Endothelial cell of umbilical vein (primary cell): ENCODE results near the gene MCM9. TPM values are rescaled to one million over a fixed set of nuclear protein-coding genes. Genes with fewer than 3 reads are reported as not detected.
A peak's percentile ranks its signal among the peaks of the same experiment; 100 is the strongest.

ENCODE experiments used
- BruUV-seq: library from RNA; stranded (reverse); fragments of 400-500 nt; replicated peaks from 2 replicates; lab custom pipeline; 2021; lab: Mats Ljungman, UMichigan
- CTCF ChIA-PET: fragments of 300-600, 350-600 bp; sonication (Branson Sonifier 250); formaldehyde crosslinking; loops from one replicate; lab custom pipeline; 2021; ENCODE audit warnings: antibody characterized with exemption, inconsistent platforms; lab: Charles Lee
- POLR2A ChIA-PET: fragments of 300-600, 350-600 bp; sonication (Branson Sonifier 250); formaldehyde crosslinking; loops from one replicate; lab custom pipeline; 2021; ENCODE audit warnings: antibody characterized with exemption, inconsistent platforms; lab: Charles Lee
- DNase-seq: peaks from one replicate; pipeline ENCODE4 v3.0.0-alpha.2; 2011; ENCODE audit warnings: low read depth, low spot score
- FAIRE-seq: peaks from 2 replicates; lab custom pipeline; 2011; peaks lifted over from hg19 to GRCh38; lab: Jason Lieb, UNC
- H2AFZ ChIP-seq: 2 replicates; pipeline ENCODE4 v1.6.0; 2012; ENCODE audit warnings: low read depth, low read length, control low read depth, inconsistent platforms
- H3K27ac ChIP-seq: 2 replicates; pipeline ENCODE4 v1.5.1; 2011; ENCODE audit warnings: low read depth, mild to moderate bottlenecking, control low read depth, low read length, moderate library complexity; ENCODE audit not compliant: insufficient read depth
- H3K27me3 ChIP-seq, 2 experiments: 2 replicates each; pipeline versions ENCODE4 v1.6.0 to v1.6.1; 2011; ENCODE audit warnings: low read length in 2 of 2, mixed read lengths in 1 of 2; ENCODE audit not compliant: control insufficient read depth in 2 of 2, insufficient read depth in 2 of 2
- H3K36me3 ChIP-seq, 2 experiments: 2 replicates in 1 of 2; 3 replicates in 1 of 2; pipeline ENCODE4 v1.5.1; 2011; ENCODE audit warnings: low read length in 2 of 2, mild to moderate bottlenecking in 1 of 2, moderate library complexity in 1 of 2; ENCODE audit not compliant: control insufficient read depth in 2 of 2, insufficient read depth in 2 of 2; ENCODE audit errors: extremely low read depth in 1 of 2
- H3K4me1 ChIP-seq: 3 replicates; pipeline ENCODE4 v1.5.1; 2011; ENCODE audit warnings: mild to moderate bottlenecking, low read length; ENCODE audit not compliant: control insufficient read depth, insufficient read depth; ENCODE audit errors: extremely low read depth
- H3K4me2 ChIP-seq: 2 replicates; pipeline ENCODE4 v1.6.1; 2011; ENCODE audit warnings: low read length, control low read depth, mixed read lengths; ENCODE audit not compliant: insufficient read depth
- H3K4me3 ChIP-seq, 3 experiments: fragments of 200-600 bp in 1 of 3; sonication (generic), shearing (Covaris generic) in 1 of 3; replicated peaks in 1 of 3; 2 replicates each; pipeline ENCODE4 v1.5.1; 2011 to 2016; ENCODE audit warnings: control low read depth in 3 of 3, low read length in 3 of 3, mild to moderate bottlenecking in 2 of 3, inconsistent platforms in 1 of 3, low read depth in 1 of 3, moderate library complexity in 1 of 3; ENCODE audit not compliant: insufficient read depth in 1 of 3
- H3K79me2 ChIP-seq: 2 replicates; pipeline ENCODE4 v1.6.0; 2012; ENCODE audit warnings: low read length, inconsistent platforms; ENCODE audit not compliant: control insufficient read depth, insufficient read depth
- H3K9ac ChIP-seq: replicated peaks from 2 replicates; pipeline ENCODE3; 2011; ENCODE audit warnings: low read length, control low read depth; ENCODE audit not compliant: insufficient read depth; ENCODE audit errors: extremely low read depth
- H3K9me1 ChIP-seq: replicated peaks from 3 replicates; pipeline ENCODE4 v1.6.0; 2011; ENCODE audit warnings: mild to moderate bottlenecking, low read length; ENCODE audit not compliant: control insufficient read depth, insufficient read depth; ENCODE audit errors: extremely low read depth
- H3K9me3 ChIP-seq: replicated peaks from 2 replicates; pipeline ENCODE4 v1.5.1; 2012; ENCODE audit warnings: low read length, inconsistent platforms; ENCODE audit not compliant: control insufficient read depth, insufficient read depth
- H4K20me1 ChIP-seq: replicated peaks from 2 replicates; pipeline ENCODE3; 2011; ENCODE audit warnings: mild to moderate bottlenecking, low read length; ENCODE audit not compliant: control insufficient read depth, insufficient read depth; ENCODE audit errors: extremely low read depth
- EZH2 ChIP-seq: IDR thresholded peaks from 2 replicates; pipeline ENCODE4 v1.6.1; 2012; ENCODE audit warnings: borderline replicate concordance, low read depth, mild to moderate bottlenecking, moderate library complexity, low read length, inconsistent platforms; ENCODE audit not compliant: severe bottlenecking
- FOS ChIP-seq: IDR thresholded peaks from 2 replicates; pipeline ENCODE4 v1.6.1; 2011; ENCODE audit warnings: mild to moderate bottlenecking, low read length, moderate library complexity, borderline replicate concordance; ENCODE audit not compliant: insufficient read depth
- GATA2 ChIP-seq: IDR thresholded peaks from 2 replicates; pipeline ENCODE4 v1.7.0; 2011; ENCODE audit warnings: low read depth, mild to moderate bottlenecking, moderate library complexity, mixed read lengths, low read length; ENCODE audit not compliant: insufficient read length, insufficient read depth
- JUN ChIP-seq: IDR thresholded peaks from 2 replicates; pipeline ENCODE4 v1.6.1; 2011; ENCODE audit warnings: borderline replicate concordance, low read depth; ENCODE audit not compliant: insufficient read length, insufficient read depth
- MYC ChIP-seq: IDR thresholded peaks from one replicate; pipeline ENCODE4 v1.6.1; 2011; ENCODE audit warnings: mild to moderate bottlenecking, low read depth, low read length
- POLR2A ChIP-seq: IDR thresholded peaks from 2 replicates; pipeline ENCODE4 v1.6.1; 2012; ENCODE audit warnings: low read depth, mild to moderate bottlenecking, control low read depth, low read length
- POLR2AphosphoS5 ChIP-seq: IDR thresholded peaks from 2 replicates; pipeline ENCODE4 v1.6.1; 2012; ENCODE audit warnings: low read depth, mild to moderate bottlenecking, control low read depth, low read length, moderate library complexity; ENCODE audit not compliant: insufficient read depth
- dilution Hi-C: fragments of 300-500 bp; cut with MboI; formaldehyde crosslinking; loops from one replicate; pipeline ENCODE4 v1.15.0; 2019; ENCODE audit warnings: low sequenced_read_pairs; ENCODE audit not compliant: extremely low pct_ligation_motif_present
- intact Hi-C: fragments of 100-400 bp; cut with micrococcal nuclease; formaldehyde crosslinking; loops from one replicate; pipeline ENCODE4 v1.10.0; 2022
- polyA plus RNA-seq, 4 experiments: library from polyadenylated mRNA; depleted of rRNA in 3 of 4; stranded (reverse) in 3 of 4; unstranded in 1 of 4; fragments of >200 nt; gene quantifications; 2 replicates each; pipeline versions ENCODE4 v1.2.1 to v1.2.3, GENCODE V29; 2011 to 2012; ENCODE audit warnings: missing spikeins in 1 of 4
- total RNA-seq: library from RNA; stranded (reverse); gene quantifications from 2 replicates; pipeline ENCODE4 v1.2.3, GENCODE V29; 2021
- TF ChIP-seq, protein P1 (sequence below), 2 donors: IDR thresholded peaks; 1 replicate in 1 of 2; 2 replicates in 1 of 2; pipeline ENCODE4 v1.5.1; 2011; ENCODE audit warnings: low read length in 2 of 2, mild to moderate bottlenecking in 2 of 2, moderate library complexity in 2 of 2, control low read depth in 1 of 2, inconsistent platforms in 1 of 2, low read depth in 1 of 2; ENCODE audit not compliant: insufficient read depth in 1 of 2; ENCODE audit errors: extremely low read depth in 1 of 2
- TF ChIP-seq, protein P2 (sequence below): IDR thresholded peaks from 2 replicates; pipeline ENCODE4 v1.6.1; 2011; ENCODE audit not compliant: insufficient read depth, insufficient read length

MCM9 gene
- total and polyA plus RNA-seq, 2 donors (not counting 3 experiments of a cell fraction or from before 2014, with no cell fraction given), result 2.0 to 14.1 TPM

DNA sequence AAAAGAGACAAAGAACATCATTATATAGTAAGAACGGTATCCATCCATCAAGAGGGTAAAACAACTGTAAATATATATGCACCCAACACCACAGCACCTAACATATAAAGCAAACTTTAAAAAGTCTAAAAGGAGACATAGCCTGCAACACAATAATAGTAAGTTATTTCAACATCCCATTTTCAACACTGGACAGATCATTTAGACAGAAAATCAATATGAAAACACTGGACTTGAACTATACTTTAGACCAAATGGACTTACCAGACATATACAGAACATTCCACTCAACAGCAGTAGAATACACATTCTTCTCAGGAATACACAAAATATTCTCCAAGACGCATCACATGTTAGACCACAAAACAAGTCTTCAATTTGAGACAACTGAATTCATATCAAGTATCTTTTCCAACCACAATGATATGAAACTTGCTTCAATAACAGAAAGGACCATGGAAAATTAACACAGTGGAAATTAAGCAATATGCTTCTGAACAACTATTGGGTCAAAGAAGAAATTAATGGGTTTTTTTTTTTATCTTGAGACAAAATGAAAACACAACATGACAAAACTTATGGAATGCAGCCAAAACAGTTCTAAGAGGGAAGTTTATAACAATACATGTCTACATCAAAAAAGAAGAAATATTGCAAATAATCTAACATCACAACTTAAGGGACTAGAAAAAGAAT, 64.9 kb downstream of the MCM9 start:
- H3K9me1 ChIP-seq, result no peaks in the 10 kb centered on the region
- no peak overlapping the region for H3K9ac ChIP-seq
- no TSS peak for BruUV-seq
- no peak for TF ChIP-seq FOS
- TF ChIP-seq POLR2A, result no peak
- TF ChIP-seq JUN, result no peak
- no peak for TF ChIP-seq EZH2
- TF ChIP-seq, protein P1, sequence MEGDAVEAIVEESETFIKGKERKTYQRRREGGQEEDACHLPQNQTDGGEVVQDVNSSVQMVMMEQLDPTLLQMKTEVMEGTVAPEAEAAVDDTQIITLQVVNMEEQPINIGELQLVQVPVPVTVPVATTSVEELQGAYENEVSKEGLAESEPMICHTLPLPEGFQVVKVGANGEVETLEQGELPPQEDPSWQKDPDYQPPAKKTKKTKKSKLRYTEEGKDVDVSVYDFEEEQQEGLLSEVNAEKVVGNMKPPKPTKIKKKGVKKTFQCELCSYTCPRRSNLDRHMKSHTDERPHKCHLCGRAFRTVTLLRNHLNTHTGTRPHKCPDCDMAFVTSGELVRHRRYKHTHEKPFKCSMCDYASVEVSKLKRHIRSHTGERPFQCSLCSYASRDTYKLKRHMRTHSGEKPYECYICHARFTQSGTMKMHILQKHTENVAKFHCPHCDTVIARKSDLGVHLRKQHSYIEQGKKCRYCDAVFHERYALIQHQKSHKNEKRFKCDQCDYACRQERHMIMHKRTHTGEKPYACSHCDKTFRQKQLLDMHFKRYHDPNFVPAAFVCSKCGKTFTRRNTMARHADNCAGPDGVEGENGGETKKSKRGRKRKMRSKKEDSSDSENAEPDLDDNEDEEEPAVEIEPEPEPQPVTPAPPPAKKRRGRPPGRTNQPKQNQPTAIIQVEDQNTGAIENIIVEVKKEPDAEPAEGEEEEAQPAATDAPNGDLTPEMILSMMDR (IDR thresholded peaks at IDR 0.05; ENCODE audit: extremely low read depth in 1 of 2, insufficient read depth in 1 of 2, low read depth in 1 of 2, low read length in 2 of 2), result no peak
- no peak for TF ChIP-seq POLR2AphosphoS5
- no peak for TF ChIP-seq GATA2
- TF ChIP-seq, protein P2, sequence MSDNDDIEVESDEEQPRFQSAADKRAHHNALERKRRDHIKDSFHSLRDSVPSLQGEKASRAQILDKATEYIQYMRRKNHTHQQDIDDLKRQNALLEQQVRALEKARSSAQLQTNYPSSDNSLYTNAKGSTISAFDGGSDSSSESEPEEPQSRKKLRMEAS, result no peak
- TF ChIP-seq MYC, result no peak
- H3K4me2 ChIP-seq, result peak overlapping the region; percentile 42
- DNase-seq (peak; percentile 85), FAIRE-seq (peak; percentile 78)
- peaks cover 15% of the 10 kb centered on the region for H3K4me1 ChIP-seq
- no peak overlapping the region for H3K27ac ChIP-seq
- no peaks in the 10 kb centered on the region for H3K27me3 ChIP-seq
- no peak overlapping the region for H3K4me3 ChIP-seq
- H2AFZ ChIP-seq, result no peak overlapping the region
- H3K36me3 ChIP-seq, result no peaks in the 10 kb centered on the region
- ChIA-PET CTCF (no interaction called here), POLR2A (interaction anchor here (0.6 kb wide), 1 partner anchor 482 kb away, joined by 3 read pairs; no protein-coding TSS in a partner anchor)
- H3K9me3 ChIP-seq, result no peaks in the 10 kb centered on the region
- dilution Hi-C loops, result no loop called here
- no peaks in the 10 kb centered on the region for H4K20me1 ChIP-seq
- H3K79me2 ChIP-seq, result peaks cover 7% of the 10 kb centered on the region
- intact Hi-C loops, result loop anchor here (1.0 kb wide), 1 partner anchor 24 kb away; the partner anchor contains the start of gene ASF1A
